ENCODE measurements around the gene KIF26B.

KIF26B gene

GRCh38 chr1:245609354-245610150, 454.8 kb downstream of the KIF26B start:
- DNase-seq (ENCODE audit: low read depth), result no peak
- no peak overlapping the region for H3K4me3 ChIP-seq (ENCODE audit: low read depth, low read length)
- no peak for TF ChIP-seq MYC (IDR thresholded peaks at IDR 0.05; ENCODE audit: low read depth, low read length)
- TF ChIP-seq, protein P1, sequence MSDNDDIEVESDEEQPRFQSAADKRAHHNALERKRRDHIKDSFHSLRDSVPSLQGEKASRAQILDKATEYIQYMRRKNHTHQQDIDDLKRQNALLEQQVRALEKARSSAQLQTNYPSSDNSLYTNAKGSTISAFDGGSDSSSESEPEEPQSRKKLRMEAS (IDR thresholded peaks at IDR 0.05; ENCODE audit: low read depth, low read length), result no peak
- no peak for TF ChIP-seq CTCF (IDR thresholded peaks at IDR 0.05; ENCODE audit: low read depth, low read length)
- no peak for TF ChIP-seq POLR2A (IDR thresholded peaks at IDR 0.05; ENCODE audit: extremely low read depth, insufficient read length)

DNA sequence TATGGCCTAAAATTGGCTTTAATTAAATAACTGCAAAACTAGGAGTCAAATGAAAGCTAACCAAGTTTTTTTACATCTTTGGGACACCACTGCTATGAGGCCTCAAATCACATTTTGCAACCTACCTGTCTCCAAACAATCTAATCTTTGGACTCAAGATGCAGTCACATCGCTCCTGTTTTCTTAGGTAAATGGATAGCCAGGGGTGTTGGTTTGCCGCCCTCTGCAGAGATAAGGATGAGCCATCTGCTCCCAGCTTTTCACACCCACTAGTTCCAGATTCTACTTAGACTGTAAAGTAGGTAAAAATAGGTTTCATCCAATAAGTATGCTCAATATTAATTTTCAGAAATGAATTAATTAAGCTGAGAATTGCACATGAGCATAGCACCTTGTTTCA, 456.5 kb downstream of the KIF26B start:
- no peak overlapping the region for H3K4me3 ChIP-seq (ENCODE audit: low read depth, low read length)
- no peak for DNase-seq (ENCODE audit: low read depth)
- TF ChIP-seq CTCF (IDR thresholded peaks at IDR 0.05; ENCODE audit: low read depth, low read length) (no peak), POLR2A (IDR thresholded peaks at IDR 0.05; ENCODE audit: extremely low read depth, insufficient read length) (no peak), MYC (IDR thresholded peaks at IDR 0.05; ENCODE audit: low read depth, low read length) (no peak)
- TF ChIP-seq, protein P1 (IDR thresholded peaks at IDR 0.05; ENCODE audit: low read depth, low read length), result no peak

GRCh38 chr1:245614476-245614875, 459.7 kb downstream of the KIF26B start:
- DNase-seq (ENCODE audit: low read depth), result no peak
- TF ChIP-seq, protein P1 (IDR thresholded peaks at IDR 0.05; ENCODE audit: low read depth, low read length), result no peak
- no peak for TF ChIP-seq MYC (IDR thresholded peaks at IDR 0.05; ENCODE audit: low read depth, low read length)
- no peak for TF ChIP-seq POLR2A (IDR thresholded peaks at IDR 0.05; ENCODE audit: extremely low read depth, insufficient read length)
- no peak for TF ChIP-seq CTCF (IDR thresholded peaks at IDR 0.05; ENCODE audit: low read depth, low read length)
- no peak overlapping the region for H3K4me3 ChIP-seq (ENCODE audit: low read depth, low read length)

DNA sequence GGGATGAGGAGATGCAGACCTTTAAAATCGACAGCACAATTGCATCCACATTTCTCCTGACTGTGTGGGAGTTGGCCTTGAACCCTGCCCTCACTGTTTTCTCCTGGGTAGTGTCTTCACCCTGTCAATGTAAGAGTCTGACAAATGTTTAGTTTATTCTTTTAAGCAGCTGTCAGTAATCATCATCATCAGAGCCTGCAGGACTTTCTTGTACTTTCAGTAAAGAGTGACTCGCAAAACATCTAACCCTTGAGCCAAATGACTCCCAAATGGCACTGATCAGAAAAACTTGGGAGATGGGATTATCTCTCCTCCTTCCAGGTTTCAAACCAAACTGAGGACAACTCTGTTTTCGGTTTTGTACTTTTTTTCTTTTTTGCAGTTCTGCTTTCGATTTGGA, 460.2 kb downstream of the KIF26B start:
- DNase-seq (ENCODE audit: low read depth), result no peak
- H3K4me3 ChIP-seq (ENCODE audit: low read depth, low read length), result no peak overlapping the region

GRCh38 chr1:245621589-245621988, 466.8 kb downstream of the KIF26B start:
- DNase-seq (ENCODE audit: low read depth), result no peak
- TF ChIP-seq MYC (IDR thresholded peaks at IDR 0.05; ENCODE audit: low read depth, low read length), result no peak
- TF ChIP-seq POLR2A (IDR thresholded peaks at IDR 0.05; ENCODE audit: extremely low read depth, insufficient read length), result no peak
- TF ChIP-seq, protein P1 (IDR thresholded peaks at IDR 0.05; ENCODE audit: low read depth, low read length), result no peak
- no peak for TF ChIP-seq CTCF (IDR thresholded peaks at IDR 0.05; ENCODE audit: low read depth, low read length)
- no peak overlapping the region for H3K4me3 ChIP-seq (ENCODE audit: low read depth, low read length)

More for the DNA sequence above, 460.2 kb downstream of the KIF26B start:
- TF ChIP-seq, protein P1 (IDR thresholded peaks at IDR 0.05; ENCODE audit: low read depth, low read length), result no peak
- TF ChIP-seq MYC (IDR thresholded peaks at IDR 0.05; ENCODE audit: low read depth, low read length) (no peak), CTCF (IDR thresholded peaks at IDR 0.05; ENCODE audit: low read depth, low read length) (no peak), POLR2A (IDR thresholded peaks at IDR 0.05; ENCODE audit: extremely low read depth, insufficient read length) (no peak)

Data from NB4 (cell line).